Endodermal cell (in vitro differentiated cells): ENCODE measurements around the gene ASS1. TPM values are rescaled to one million over a fixed set of nuclear protein-coding genes. Genes with fewer than 3 reads are reported as not detected.

Experiments
- DNase-seq: peaks from one replicate; pipeline ENCODE4 v3.0.0-alpha.2; 2017
- H3K27ac ChIP-seq: 2 replicates; pipeline ENCODE4 v1.5.1; 2013; ENCODE audit warnings: mild to moderate bottlenecking, low read depth, low read length, moderate library complexity
- H3K27me3 ChIP-seq: 2 replicates; pipeline ENCODE4 v1.6.1; 2013; ENCODE audit warnings: mild to moderate bottlenecking, low read length, moderate library complexity; ENCODE audit not compliant: insufficient read depth, control insufficient read depth, poor library complexity, severe bottlenecking
- H3K36me3 ChIP-seq: 2 replicates; pipeline ENCODE4 v1.7.0; 2013; ENCODE audit warnings: mild to moderate bottlenecking, low read length, moderate library complexity; ENCODE audit not compliant: control insufficient read depth, insufficient read depth
- H3K4me1 ChIP-seq: one replicate; pipeline ENCODE4 v1.7.0; 2013; ENCODE audit warnings: low read length; ENCODE audit not compliant: control insufficient read depth, insufficient read depth
- H3K4me3 ChIP-seq: 2 replicates; pipeline ENCODE4 v1.5.1; 2013; ENCODE audit warnings: mild to moderate bottlenecking, low read length, moderate library complexity
- H3K9ac ChIP-seq: 2 replicates; pipeline ENCODE4 v1.6.1; 2013; ENCODE audit warnings: mild to moderate bottlenecking, low read length, moderate library complexity; ENCODE audit not compliant: poor library complexity, severe bottlenecking; ENCODE audit errors: extremely low read depth
- H3K9me3 ChIP-seq: 2 replicates; pipeline ENCODE4 v1.6.1; 2013; ENCODE audit warnings: mild to moderate bottlenecking, low read length, moderate library complexity; ENCODE audit not compliant: control insufficient read depth
- H3K27ac Mint-ChIP-seq: 2 replicates; pipeline ENCODE4 v1.8.0; 2020; ENCODE audit warnings: mixed read lengths
- H3K27me3 Mint-ChIP-seq: 2 replicates; pipeline ENCODE4 v1.8.0; 2021; ENCODE audit warnings: mild to moderate bottlenecking, mixed read lengths; ENCODE audit not compliant: insufficient read depth
- H3K36me3 Mint-ChIP-seq: 2 replicates; pipeline ENCODE4 v1.8.0; 2020; ENCODE audit warnings: low read depth, mixed read lengths
- H3K4me1 Mint-ChIP-seq: 2 replicates; pipeline ENCODE4 v1.8.0; 2020; ENCODE audit warnings: mixed read lengths
- H3K4me3 Mint-ChIP-seq: 2 replicates; pipeline ENCODE4 v1.8.0; 2020; ENCODE audit warnings: mild to moderate bottlenecking, moderate library complexity, mixed read lengths
- H3K9me3 Mint-ChIP-seq: 2 replicates; pipeline ENCODE4 v1.8.0; 2020; ENCODE audit warnings: mild to moderate bottlenecking, mixed read lengths
- CTCF ChIP-seq: fragments of 200-600 bp; sonication (generic); conservative IDR thresholded peaks from 2 replicates; pipeline ENCODE4 v1.5.0; 2021; ENCODE audit warnings: antibody characterized with exemption, mild to moderate bottlenecking
- WGBS, 2 experiments: methylation state at CpG; one replicate each; pipeline versions ENCODE4 v1.1.5 to v1.1.7; 2013; ENCODE audit warnings: missing lambda C conversion rate in 2 of 2, mixed read lengths in 1 of 2; ENCODE audit not compliant: insufficient coverage in 1 of 2, insufficient read length in 1 of 2; 5-methylcytosine and 5-hydroxymethylcytosine counted together
- total RNA-seq, 2 donors: library from RNA; stranded (reverse); fragmentation: NEBNext Ultra II Directional in 1 of 2; extraction: Animal tissue kit (Norgen Biotek cat#: 25700) in 1 of 2; gene quantifications; 2 replicates in 1 of 2; 3 replicates in 1 of 2; pipeline ENCODE4 v1.2.1, GENCODE V29; 2021

Gene ASS1
- total RNA-seq, 2 donors from 2014 or later = 30.9 to 57.2 TPM

- WGBS, 2 experiments = 86% methylated on average over 20 of the region's 20 CpGs; no CpG with 5 or more reads in 1 of the 2 experiments
These were observed 21.9 kb downstream of the ASS1 start for GRCh38 chr9:130466537-130467217.

GRCh38 chr9:130467316-130467715, 22.6 kb downstream of the ASS1 start:
- TF ChIP-seq CTCF = no peak
- no peaks in the 10 kb centered on the region for H3K9me3 ChIP-seq
- no peak overlapping the region for H3K4me3 Mint-ChIP-seq

More at GRCh38 chr9:130466537-130467217, 21.9 kb downstream of the ASS1 start:
- no peak overlapping the region for H3K27ac ChIP-seq
- peaks cover 6% of the 10 kb centered on the region for H3K4me1 Mint-ChIP-seq
- no peaks in the 10 kb centered on the region for H3K9me3 Mint-ChIP-seq
- H3K4me1 ChIP-seq = peaks cover 3% of the 10 kb centered on the region
- H3K4me3 ChIP-seq = no peak overlapping the region
- H3K27me3 ChIP-seq = no peaks in the 10 kb centered on the region
- H3K27me3 Mint-ChIP-seq = peaks cover 4% of the 10 kb centered on the region
- no peak overlapping the region for H3K9ac ChIP-seq
- DNase-seq = no peak
- H3K36me3 ChIP-seq = no peaks in the 10 kb centered on the region
- no peaks in the 10 kb centered on the region for H3K9me3 ChIP-seq
- no peak overlapping the region for H3K4me3 Mint-ChIP-seq
- no peak for TF ChIP-seq CTCF
- H3K27ac Mint-ChIP-seq = no peak overlapping the region
- H3K36me3 Mint-ChIP-seq = no peaks in the 10 kb centered on the region

GRCh38 chr9:130468566-130468965, 23.8 kb downstream of the ASS1 start:
- H3K27ac Mint-ChIP-seq = no peak overlapping the region
- TF ChIP-seq CTCF = no peak
- 93% methylated on average over 3 to 4 of the region's 4 CpGs for WGBS, 2 experiments
- no peaks in the 10 kb centered on the region for H3K27me3 ChIP-seq
- no peak overlapping the region for H3K27ac ChIP-seq
- peaks cover 4% of the 10 kb centered on the region for H3K27me3 Mint-ChIP-seq
- no peaks in the 10 kb centered on the region for H3K36me3 Mint-ChIP-seq
- H3K9ac ChIP-seq = no peak overlapping the region
- H3K4me1 Mint-ChIP-seq = peaks cover 9% of the 10 kb centered on the region
- H3K4me1 ChIP-seq = peaks cover 12% of the 10 kb centered on the region
- H3K36me3 ChIP-seq = no peaks in the 10 kb centered on the region
- no peaks in the 10 kb centered on the region for H3K9me3 ChIP-seq
- H3K9me3 Mint-ChIP-seq = no peaks in the 10 kb centered on the region
- H3K4me3 ChIP-seq = no peak overlapping the region
- DNase-seq = no peak
- no peak overlapping the region for H3K4me3 Mint-ChIP-seq

More at GRCh38 chr9:130467316-130467715, 22.6 kb downstream of the ASS1 start:
- H3K27me3 ChIP-seq = no peaks in the 10 kb centered on the region
- peaks cover 7% of the 10 kb centered on the region for H3K4me1 Mint-ChIP-seq
- H3K4me1 ChIP-seq = peaks cover 8% of the 10 kb centered on the region
- WGBS, 2 experiments = 54 to 60% methylated on average over 12 to 13 of the region's 13 CpGs
- H3K4me3 ChIP-seq = no peak overlapping the region
- no peak for DNase-seq
- no peak overlapping the region for H3K9ac ChIP-seq
- no peaks in the 10 kb centered on the region for H3K9me3 Mint-ChIP-seq
- H3K27ac ChIP-seq = no peak overlapping the region
- no peak overlapping the region for H3K27ac Mint-ChIP-seq
- H3K36me3 ChIP-seq = no peaks in the 10 kb centered on the region
- H3K36me3 Mint-ChIP-seq = no peaks in the 10 kb centered on the region
- H3K27me3 Mint-ChIP-seq = peaks cover 4% of the 10 kb centered on the region
